Activated T-cell treated with anti-CD3 and anti-CD28 coated beads, Interleukin-2, amount 50 U/mL, for 48 hours (primary cell): ENCODE data around the gene ZNF141.
"Not testable (repeated sequence)": the region's sequence is repeated elsewhere in the genome, so short reads cannot be mapped to it uniquely, and the experiment has no call there.

Experiments used
- DNase-seq, 2 experiments: peaks; one replicate each; pipeline ENCODE4 v3.0.0-alpha.2; 2020

The ZNF141 gene

GRCh38 chr4:385934-386707 is 48.5 kb downstream of the ZNF141 start:
- no peak for DNase-seq

- no peak for DNase-seq
Measured at GRCh38 chr4:386708-387105, 49.1 kb downstream of the ZNF141 start.

GRCh38 chr4:404006-404405 is 66.4 kb downstream of the ZNF141 start:
- DNase-seq: no peak

GRCh38 chr4:408321-408720 is 70.7 kb downstream of the ZNF141 start:
- not testable (repeated sequence) for DNase-seq

GRCh38 chr4:422587-422986 is 85.0 kb downstream of the ZNF141 start:
- DNase-seq: no peak
